ENCODE results near the gene DNMT3A.
"Not testable (repeated sequence)": the region's sequence is repeated elsewhere in the genome, so short reads cannot be mapped to it uniquely, and the experiment has no call there.

Gene DNMT3A

DNA sequence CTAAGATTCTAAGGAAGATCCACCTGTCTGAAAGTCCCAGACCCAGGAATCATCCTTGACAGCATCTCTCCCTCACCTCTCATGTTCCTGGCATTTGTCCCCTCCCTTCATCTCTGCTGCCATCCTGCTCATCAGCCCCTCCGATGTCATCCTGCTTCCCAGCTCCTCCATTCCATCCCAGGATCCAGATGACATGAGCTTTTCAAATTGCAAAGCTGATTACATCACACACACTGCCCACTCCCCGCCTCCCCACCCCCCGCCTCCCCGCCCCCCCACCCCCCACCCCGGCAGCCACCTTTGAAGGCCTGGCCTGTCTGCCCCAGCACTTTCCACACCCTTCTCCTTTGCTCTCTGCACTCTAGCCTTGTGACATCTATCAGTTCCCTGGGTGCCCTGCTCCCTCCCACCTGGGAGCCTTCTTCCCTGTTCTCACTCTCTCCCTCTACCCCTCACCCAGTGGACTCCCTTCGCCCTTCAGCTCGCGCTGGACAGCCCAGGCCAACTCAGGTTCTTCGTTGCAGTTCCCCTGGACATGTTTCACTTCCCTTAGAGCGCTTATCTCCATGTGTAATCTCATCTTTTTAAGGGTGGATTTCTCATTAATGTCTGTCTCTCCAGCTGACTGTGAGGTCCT is 61.6 kb downstream of the DNMT3A start:
- DNase-seq, result no peak

DNA sequence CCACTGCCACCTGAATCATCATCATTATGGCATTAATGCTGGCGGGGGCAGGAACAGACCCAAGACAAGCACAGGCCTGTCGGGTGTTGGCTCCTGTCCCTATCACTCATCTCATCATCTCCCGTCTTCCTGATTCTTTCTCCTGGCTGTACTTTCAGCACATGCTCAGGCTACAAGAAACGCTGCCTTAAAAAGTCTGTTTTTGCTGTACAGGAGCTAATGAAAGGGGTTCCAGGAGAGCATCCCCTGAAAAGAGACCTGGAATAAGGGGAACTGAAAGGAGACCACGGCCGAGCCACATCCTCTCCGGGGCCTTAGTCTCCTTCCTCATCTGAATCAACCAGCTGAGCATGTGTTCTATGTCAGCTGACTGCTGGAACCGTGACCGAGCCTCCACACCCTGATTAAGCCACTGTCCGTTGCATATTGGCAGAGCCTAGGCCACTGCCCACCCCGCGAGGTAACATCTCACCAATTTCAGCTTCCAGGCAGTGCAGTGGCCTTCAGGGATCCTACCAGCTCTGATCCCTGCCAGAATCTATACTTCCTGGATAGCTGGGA is 62.6 kb downstream of the DNMT3A start:
- no peak for DNase-seq

DNA sequence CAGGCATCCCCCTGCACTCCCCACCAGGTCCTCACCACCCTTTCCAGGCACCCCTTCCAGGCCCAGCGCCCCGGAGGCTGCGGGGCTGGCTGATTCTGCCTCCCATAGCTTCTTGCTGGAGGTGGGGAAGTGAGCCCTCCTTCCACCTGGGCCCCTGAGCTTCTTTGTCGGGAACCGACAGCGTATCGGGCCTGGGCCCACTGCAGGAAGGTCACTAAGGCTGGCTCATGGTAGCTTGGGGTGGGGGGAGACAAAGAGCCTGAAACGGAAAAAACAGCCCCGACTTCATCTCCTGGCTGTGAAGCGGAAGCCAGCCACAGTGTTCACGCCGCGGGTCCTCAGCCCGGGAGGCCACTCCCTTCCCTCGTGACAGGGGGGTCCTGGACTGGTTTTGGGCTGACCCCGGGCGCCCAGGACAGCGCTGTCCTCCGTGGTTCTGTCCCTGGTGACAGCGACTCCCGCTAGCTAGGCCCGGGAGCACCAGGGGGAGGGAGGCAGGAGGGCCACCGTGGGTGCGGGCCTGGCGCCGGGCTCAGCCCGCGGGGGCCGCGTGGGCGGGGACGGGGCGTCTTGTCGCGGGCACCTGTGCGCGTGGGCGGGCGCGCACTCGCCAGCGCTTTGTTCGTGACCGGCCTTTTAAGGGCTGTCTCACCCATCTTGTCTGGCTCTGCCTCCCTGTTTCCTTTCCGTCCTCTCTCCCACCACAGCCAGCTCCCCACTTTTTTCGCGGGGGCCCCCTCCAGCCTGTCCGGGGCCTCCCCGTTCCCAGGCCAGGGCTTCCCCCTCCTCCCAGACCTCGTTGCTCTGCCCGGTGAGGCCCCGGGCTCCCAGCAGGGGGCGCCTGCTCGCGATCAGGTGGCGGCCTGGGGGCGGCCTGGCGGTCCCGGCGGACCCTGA is 64.9 kb downstream of the DNMT3A start:
- DNase-seq, result no peak

DNA sequence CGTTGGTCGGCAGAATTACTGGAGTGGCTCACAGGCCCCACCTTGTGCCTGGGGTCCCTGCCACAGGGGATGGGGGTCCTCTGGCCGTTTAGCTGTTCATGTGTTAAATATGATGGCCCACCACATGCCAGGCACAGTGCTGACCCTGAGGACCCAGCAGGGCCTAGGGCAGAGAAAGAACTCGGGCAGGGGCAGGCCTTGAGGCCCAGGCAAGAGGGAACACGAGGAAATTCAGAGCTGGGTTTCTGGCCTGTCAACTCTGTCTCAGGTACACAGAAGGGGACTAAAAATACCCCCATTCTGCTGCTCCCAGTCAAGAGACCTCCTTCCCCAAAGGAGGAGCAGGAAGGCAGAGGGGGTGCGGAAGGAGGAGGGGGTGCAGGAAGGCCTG is 66.2 kb downstream of the DNMT3A start:
- DNase-seq, result no peak

DNA sequence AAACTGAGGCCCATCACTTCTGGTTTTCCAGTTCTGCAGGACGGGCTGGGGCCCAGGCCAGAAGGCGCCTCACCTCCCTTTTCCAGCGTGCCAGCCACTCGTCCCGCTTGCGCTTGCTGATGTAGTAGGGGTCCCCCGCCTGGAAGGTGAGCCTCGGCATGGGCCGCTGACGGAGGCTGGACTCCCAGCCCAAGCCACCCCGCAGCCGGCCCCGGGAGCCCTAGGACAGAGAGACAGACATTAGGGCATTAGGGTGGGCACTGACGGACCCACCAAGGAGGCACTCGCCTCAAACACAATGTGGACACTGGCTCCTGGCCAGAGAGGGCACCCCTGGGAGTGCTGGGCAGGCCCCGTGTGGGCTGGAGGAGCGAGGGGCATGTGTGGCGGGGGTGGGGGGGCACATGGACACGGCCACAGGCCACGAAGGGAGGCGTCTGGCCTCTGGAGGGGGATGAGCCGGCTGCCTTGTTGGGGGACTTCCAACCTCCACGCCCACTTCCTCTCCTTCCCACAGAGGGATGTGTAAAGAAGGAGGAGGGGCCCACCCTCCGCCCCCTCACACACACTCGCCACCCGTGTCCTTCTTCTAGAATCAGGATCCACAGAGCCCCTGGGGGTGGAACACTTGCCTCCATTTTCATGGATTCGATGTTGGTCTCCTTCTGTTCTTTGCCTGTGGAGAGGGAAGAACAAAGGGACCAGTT is 66.7 kb downstream of the DNMT3A start:
- DNase-seq, result no peak

DNA sequence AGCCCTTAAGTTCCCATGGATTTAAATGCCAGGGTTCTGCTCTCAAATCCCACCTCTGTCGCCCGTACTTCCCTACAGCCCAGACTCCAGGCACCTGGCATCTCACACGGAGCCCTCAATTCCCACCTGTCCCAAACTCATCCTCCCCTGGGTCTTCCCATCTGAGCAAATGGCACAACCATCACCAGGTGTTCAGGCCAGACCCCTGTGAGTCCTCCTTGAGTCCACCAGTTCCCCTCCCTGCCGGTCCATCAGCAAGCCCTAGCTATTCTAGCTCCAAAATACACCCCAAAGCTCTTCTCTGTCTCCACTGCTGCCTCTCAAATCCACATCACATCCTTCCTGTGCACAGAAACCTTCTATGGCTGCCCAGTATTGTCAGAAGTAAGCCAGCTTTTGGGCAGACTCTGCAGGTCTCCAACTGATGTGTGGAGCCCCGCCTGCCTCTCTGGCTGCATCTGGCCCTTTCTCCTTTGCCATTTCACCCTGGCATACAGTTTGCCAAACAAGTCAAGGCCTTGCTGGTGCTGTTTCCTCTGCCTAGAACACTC is 67.7 kb downstream of the DNMT3A start:
- DNase-seq, result no peak

DNA sequence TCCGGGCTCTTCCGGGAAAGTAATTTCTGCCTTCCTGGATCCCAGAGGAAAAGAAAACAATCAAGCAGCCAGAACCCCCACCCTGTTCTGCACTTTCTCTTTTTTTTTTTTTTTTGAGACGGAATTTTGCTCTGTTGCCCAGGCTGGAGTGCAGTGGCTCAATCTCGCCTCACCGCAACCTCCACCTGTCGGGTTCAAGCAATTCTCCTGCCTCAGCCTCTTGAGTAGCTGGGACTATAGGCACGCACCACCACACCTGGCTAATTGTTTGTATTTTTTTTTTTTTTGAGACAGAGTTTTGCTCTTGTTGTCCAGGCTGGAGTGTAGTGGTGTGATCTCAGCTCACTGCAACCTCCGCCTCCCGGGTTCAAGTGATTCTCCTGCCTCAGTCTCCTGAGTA is 69.0 kb downstream of the DNMT3A start:
- DNase-seq, result not testable (repeated sequence)

DNA sequence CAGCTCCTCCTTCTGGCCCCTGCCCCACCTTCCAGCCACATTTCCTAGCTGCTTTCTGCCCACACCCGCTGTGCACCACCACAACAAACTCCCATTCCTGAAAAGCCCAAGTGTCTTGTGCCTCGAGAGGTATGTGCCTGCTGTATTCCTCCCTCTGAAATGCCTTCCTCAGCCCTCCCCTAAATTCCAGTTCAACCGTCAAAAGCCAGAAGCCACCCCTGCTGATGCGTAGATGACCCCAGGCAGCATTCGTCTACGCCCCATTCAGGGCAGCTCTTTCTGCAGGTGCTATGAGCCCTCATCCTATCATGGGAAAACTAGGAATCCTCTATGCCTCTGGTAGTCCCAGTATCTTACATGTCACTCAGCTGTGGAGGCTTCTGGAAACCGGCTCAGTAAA is 71.7 kb downstream of the DNMT3A start:
- no peak for DNase-seq

DNA sequence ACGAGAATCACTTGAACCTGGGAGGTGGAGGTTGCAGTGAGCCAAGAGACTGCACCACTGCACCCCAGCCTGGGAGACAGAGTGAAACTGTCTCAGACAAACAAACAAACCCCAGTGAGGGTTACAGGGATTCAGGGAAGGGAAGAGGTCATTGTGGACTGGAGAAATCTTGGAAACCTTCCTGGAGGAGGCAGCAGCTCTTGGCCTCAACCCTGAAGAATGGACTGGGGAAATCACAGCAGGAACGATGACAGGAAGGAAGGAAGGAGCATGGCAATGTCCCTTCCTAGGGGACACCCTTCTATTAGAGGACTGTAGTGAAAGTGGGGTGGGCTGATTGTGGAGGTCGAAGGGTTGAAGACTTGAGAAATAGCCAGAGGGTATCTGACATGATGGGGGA is 72.5 kb downstream of the DNMT3A start:
- no peak for DNase-seq

DNA sequence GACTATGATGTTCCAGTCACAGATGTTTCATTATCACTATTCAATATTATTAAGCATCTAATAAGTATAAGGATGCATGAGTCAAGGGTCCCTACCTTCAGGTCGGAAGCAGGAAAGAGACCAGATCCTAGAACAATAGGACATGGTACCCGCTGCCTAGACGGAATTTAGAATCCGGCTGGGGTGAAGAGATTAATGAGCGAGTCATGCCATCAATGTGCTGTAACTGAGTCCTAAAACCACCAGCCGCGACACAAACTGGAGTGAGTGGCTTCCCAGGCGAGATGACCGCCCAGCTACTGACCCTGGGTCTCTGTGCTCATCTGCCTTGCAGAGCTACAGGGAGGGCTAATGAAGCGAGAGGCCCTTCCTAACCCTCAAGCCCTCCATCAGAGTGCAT is 73.6 kb downstream of the DNMT3A start:
- DNase-seq, result no peak

DNA sequence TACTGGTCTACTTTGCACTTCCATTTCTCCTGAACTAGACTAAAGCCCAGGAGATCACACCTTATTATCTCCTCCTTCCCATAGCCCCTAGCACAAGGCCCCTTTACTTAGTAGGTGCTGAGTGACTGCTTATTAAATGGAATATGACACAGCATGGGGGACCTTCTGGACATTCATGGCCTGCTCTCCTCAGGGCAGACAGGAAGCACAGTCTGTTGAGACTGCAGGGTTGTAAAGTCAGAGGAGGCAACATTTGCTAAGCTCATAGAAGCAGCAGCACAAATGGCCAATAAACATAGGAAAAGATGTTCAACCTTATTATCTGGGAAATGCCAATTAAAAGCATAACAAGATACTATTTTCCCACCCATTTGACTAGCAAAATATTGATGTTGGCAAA is 75.3 kb downstream of the DNMT3A start:
- DNase-seq, result no peak

DNA sequence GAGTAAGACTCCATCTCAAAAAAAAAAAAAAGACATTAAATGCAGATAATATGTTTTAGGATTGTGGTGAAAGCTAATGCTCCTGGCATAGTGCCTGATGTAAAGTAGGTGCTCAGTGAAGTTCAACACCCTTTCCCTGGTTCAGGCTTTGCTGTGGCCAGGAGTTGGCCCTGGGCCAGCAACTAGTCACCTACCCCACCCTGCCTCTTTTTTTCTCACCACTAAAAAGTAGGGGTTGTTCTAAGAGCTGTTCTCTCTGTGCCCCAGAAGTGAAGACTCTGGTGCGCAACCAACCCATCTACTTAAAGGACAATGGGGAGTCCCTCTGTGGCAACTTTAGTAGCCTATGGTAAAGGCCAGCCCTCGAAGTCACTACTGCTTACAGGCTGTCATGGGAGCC is 75.9 kb downstream of the DNMT3A start:
- DNase-seq, result no peak

DNA sequence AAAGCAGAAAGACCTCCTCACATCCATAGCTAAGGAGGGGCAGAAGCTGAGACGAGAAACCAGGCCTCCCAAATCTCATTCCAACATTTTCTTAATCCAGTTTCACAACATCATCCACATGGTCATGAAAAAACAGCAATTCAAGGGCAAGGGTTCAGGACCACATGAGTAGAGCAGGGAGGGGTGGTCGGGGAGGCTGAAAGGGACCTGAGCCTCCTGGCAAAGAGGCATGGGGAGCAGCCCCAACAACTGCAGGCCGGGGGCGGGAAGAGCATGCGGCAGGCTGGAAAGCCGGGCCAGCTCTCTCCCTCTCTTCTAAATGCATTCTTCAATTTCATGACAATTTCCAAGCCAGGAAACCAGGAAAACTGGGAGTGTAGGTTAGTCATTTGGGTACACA is 76.7 kb downstream of the DNMT3A start:
- DNase-seq, result no peak

DNA sequence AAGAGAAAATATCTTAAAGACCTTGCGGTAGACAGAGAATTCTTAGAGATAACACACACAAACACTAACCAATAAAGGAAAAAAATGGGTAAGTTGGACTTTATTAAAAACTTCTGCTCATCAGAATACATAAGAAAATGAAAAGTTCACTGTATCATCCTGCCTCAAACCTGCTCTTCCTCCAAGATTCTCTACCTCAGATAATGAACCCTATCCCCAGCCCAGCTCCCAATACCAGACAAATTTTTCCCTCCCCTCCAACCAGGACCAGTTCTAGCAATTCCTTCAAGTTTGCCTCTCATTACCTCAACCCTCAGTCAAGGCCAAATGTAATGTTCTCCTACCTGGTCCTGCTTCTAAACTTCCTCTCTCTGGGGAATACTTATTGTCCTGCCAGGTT is 79.4 kb downstream of the DNMT3A start:
- no peak for DNase-seq

DNA sequence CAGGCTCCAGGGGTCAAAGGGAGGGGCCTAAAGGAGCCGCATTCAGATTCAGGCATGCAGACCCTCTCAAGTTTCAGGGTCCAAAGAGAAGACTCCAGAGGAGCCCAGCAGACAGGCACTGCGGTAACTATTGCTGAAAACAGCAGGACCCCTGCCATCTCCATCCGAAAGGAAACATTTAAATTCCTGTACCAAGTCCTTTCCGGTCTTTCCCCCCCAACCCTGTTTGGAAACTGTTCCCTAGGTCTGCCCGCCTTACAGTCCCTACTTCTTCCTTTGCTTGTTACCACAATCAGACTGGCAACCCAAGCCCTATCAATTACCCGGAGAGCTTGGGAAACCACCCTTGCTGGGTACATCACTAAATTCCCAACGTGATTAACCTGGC is 82.0 kb downstream of the DNMT3A start:
- DNase-seq, result no peak

DNA sequence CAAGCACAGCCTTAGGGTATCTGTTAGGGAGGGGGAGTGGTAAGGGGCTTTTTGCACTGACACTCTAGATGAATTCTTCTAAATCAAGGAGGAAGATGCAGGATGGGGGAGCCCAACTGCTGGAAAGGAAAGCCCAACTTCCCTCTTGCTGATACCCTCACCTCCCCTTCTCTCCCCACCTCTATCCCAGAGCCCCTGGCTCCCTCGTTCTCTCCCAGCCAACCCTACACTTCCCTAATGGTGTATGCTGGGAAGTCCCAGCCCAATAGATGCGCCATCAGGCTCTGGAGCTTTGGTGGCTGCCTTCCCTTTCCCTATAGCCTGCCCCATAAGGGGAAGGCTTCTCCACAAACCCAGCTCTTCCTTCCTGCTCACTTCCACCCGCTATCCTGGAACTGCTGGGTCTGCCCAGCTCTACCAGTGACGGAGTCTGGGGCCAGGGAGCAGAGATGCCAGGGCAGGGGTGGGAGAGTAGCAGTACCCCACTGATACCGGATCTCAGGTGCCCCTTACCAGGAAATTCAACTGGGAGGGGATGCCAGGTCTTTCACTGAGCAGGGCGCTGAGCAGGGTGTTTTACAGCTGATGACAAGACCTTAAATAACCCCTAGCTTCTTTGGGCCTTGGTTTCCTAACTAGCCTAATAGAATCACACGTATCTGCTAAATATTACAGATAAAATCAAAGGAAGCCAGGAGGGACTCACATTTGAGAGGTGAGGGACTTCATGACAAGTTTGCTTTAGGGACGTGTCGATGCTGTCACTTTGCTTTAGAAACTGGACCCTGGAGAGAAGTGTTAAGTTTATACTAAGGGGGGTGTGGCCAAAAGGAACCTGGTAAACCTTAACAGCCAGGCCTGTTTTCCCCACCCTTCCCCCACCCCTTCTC is 82.6 kb downstream of the DNMT3A start:
- DNase-seq, result no peak

DNA sequence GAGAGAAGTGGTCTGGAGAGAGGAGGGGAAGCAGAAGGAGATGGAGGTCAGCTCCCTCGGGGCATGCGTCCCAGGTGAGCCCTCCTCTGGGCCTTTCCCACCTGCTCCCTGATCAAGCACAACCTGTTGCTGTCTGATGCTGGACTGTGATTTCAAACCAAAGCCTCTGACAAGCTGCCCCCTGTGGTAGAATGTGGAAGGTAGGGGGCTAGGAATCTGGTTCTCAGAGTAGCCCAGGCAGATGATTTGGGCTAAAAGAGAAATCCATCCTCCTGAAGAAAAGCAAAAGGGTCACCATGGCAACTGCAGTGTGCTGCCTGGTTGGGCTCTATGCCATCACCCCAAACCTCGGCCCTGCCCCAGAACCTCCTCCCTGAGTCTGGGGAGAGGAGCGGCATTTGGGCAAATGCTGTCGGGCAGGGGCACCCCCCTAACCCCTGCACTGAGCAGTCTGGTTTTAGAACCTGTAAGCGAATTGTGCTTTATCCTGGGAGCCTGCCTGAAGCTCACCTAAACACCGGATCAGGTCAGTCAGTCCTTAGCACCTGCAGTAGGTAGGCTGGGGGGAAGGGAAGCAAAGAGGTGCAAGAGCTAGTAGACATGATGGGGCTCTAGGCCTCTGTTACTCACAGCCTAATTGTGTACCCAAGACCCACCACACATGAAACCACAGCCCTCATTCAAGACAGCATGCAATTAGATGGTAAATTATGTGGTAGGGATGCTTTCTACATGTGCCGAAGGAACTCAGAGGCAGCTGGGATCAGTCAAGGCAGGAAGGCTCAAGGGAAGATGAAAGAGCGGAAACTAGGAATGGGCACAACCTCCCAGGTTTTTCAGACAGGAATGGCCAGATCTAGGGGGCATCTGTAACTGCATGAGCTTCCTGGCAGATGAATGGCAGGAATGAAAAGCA is 83.5 kb downstream of the DNMT3A start:
- no peak for DNase-seq

DNA sequence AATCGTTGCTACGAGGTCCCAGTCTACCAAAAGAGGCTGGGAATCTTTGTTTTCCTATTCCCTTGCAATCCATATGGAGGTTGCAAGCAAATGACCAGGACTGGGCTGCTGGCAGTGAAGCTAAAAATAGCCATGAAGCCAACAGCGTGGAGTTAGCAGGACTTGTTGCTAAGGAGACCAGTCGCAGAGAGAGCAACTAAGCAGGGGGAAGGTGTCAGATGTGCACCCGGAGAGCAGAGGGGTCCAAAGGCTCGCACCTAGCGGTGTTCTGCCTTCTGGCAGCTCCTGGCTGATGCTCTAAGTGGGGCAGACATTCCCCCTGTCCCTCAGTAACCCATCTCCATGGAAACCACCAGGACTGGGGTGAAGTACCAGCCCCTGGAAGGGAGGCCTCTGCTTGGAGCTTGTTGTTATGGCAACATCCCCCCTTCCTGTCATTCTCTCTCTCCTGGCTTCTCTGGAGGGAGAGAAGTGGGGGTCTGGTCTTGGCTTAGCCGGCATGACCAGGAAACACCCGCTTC is 84.6 kb downstream of the DNMT3A start:
- DNase-seq, result no peak

DNA sequence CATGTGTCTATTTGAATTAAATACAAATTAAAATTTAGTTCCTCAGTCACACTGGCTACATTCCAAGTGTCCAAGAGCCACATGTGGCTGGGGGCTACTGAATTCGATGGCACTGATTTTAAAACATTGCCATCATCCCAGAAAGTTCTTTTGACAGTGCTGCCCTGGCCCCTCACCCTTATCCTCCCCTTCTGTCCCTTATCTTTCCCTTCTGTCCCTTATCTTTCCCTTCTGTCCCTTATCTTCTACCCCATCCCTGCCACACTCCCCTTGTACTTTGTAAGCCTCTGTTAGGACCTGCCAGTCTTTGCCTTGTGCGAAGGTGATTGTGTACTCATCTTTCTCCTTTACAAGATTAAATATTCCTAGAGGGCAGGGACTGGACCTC is 85.2 kb downstream of the DNMT3A start:
- no peak for DNase-seq

DNA sequence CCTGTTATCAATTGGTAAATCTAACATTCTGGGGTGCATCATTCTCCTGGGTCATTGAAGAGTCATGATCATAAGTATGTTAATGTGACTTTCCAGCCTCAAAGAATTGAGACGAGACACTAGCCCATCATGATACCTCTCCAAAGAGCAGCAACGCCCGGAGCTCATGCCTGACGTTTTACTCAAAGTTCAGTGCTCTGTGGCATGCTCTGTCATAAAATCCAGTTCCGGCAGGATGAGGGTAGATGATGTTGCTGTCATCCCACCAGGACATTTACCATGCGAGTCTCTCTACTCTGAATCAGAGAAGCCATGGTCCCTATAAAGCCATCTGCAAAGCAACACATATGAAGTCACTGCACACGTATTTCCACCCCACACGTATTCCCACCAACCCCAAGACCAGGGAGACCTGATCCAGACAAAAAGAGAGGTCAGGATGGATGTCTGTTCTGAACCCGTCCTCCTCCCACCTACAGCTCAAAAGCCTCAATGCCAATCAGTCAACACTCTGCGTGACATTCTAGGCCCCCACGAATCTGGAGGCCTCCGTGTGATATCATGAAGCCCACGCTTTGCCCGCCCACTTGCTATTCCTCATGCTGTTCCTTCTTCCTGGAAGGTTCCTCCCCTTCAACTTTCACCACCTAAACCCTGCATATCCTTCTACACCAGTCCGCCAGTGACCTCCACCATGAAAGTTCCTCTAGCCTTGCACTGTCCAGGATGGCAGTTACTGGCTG is 85.8 kb downstream of the DNMT3A start:
- no peak for DNase-seq

Measured in NCI-H774 (cell line).